Parathyroid adenoma (tissue), 2 donors: ENCODE results near the gene KLF9.

Source experiments
- H2AFZ ChIP-seq: fragments of 300-600 bp; sonication (generic); one replicate; pipeline ENCODE4 v1.7.0; 2017; ENCODE audit warnings: antibody characterized with exemption, mild to moderate bottlenecking
- H3K27ac ChIP-seq: fragments of 300-600 bp; sonication (generic); one replicate; pipeline ENCODE4 v1.7.0; 2017
- H3K27me3 ChIP-seq: fragments of 300-600 bp; sonication (generic); one replicate; pipeline ENCODE4 v1.7.0; 2017; ENCODE audit warnings: low read length; ENCODE audit not compliant: control insufficient read depth, insufficient read depth
- H3K36me3 ChIP-seq: fragments of 300-600 bp; sonication (generic); one replicate; pipeline ENCODE4 v1.7.0; 2017; ENCODE audit warnings: low read length; ENCODE audit not compliant: control insufficient read depth, insufficient read depth
- H3K4me1 ChIP-seq: fragments of 300-600 bp; sonication (generic); one replicate; pipeline ENCODE4 v1.7.0; 2017; ENCODE audit warnings: control low read depth
- H3K4me2 ChIP-seq: fragments of 300-600 bp; sonication (generic); one replicate; pipeline ENCODE4 v1.7.0; 2017; ENCODE audit warnings: low read length
- H3K4me3 ChIP-seq: fragments of 300-600 bp; sonication (generic); one replicate; pipeline ENCODE4 v1.7.0; 2017; ENCODE audit warnings: low read depth, low read length
- H3K79me2 ChIP-seq: fragments of 300-600 bp; sonication (generic); one replicate; pipeline ENCODE4 v1.7.0; 2017; ENCODE audit warnings: control low read depth
- H3K9ac ChIP-seq: fragments of 300-600 bp; sonication (generic); one replicate; pipeline ENCODE4 v1.7.0; 2017; ENCODE audit warnings: mild to moderate bottlenecking
- H3K9me3 ChIP-seq: fragments of 300-600 bp; sonication (generic); one replicate; pipeline ENCODE4 v1.7.0; 2017; ENCODE audit warnings: low read length; ENCODE audit not compliant: control insufficient read depth
- CTCF ChIP-seq: fragments of 300-600 bp; sonication (generic); IDR thresholded peaks from one replicate; pipeline ENCODE4 v1.7.0; 2017; ENCODE audit warnings: antibody characterized with exemption, mild to moderate bottlenecking
- donor health status: primary hyperparathyroidism.

KLF9 gene

DNA sequence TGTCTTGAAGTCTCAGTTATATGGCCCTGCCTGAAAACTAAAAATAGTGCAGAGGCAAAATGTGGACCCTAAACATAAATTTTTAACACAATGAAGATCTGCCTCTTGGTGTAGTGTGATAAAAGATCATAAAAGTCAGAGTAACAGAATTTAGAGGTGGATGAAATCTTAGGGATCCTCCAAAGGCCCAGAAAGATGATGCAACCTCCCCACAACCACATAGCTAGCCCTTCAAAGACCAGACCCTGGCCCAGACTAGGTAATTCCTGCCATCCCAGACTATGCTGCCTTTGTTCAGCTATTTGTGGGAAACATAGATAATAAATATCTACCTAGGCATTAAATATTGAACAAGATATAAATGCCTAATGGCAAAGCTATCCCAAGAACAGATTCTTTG lies 15.3 kb downstream of the KLF9 start:
- Histone ChIP-seq H3K4me1 (peaks cover 25% of the 10 kb centered on the region), H2AFZ (no peak overlapping the region), H3K27ac (peak overlapping the region; percentile 56), H3K4me3 (no peak overlapping the region), H3K27me3 (no peaks in the 10 kb centered on the region), H3K9me3 (no peaks in the 10 kb centered on the region), H3K36me3 (no peaks in the 10 kb centered on the region), H3K4me2 (no peak overlapping the region), H3K9ac (no peak overlapping the region), H3K79me2 (peaks cover 39% of the 10 kb centered on the region)
- TF ChIP-seq CTCF = no peak

- Histone ChIP-seq H3K79me2 (peaks cover 30% of the 10 kb centered on the region), H3K9ac (no peak overlapping the region), H3K27ac (peak overlapping the region; percentile 56), H3K4me1 (peaks cover 16% of the 10 kb centered on the region), H3K4me3 (no peak overlapping the region), H3K36me3 (no peaks in the 10 kb centered on the region), H2AFZ (no peak overlapping the region), H3K27me3 (no peaks in the 10 kb centered on the region), H3K9me3 (no peaks in the 10 kb centered on the region), H3K4me2 (no peak overlapping the region)
- no peak for TF ChIP-seq CTCF
Measured at GRCh38 chr9:70398145-70398556, 16.3 kb downstream of the KLF9 start.

DNA sequence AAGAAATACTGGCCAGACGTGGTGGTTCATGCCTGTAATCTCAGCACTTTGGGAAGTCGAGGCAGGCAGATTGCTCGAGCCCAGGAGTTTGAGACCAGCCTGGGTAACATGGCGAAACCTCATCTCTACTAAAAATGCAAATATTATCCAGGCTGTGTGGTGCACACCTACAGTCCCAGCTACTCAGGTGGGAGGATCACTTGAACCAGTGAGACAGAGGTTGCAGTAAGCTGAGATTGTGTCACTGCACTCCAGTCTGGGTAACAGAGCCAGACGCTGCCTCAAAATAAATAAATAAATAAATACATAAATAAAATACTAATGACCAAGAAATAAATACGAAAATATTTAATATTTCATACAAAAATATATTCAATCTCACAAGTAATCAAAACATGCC lies 18.8 kb downstream of the KLF9 start:
- no peak overlapping the region for H3K9ac ChIP-seq
- H3K4me1 ChIP-seq = peaks cover 18% of the 10 kb centered on the region
- no peak for TF ChIP-seq CTCF
- H3K36me3 ChIP-seq = no peaks in the 10 kb centered on the region
- H3K4me3 ChIP-seq = no peak overlapping the region
- no peak overlapping the region for H2AFZ ChIP-seq
- no peaks in the 10 kb centered on the region for H3K27me3 ChIP-seq
- no peaks in the 10 kb centered on the region for H3K9me3 ChIP-seq
- H3K79me2 ChIP-seq = peaks cover 31% of the 10 kb centered on the region
- H3K4me2 ChIP-seq = no peak overlapping the region
- H3K27ac ChIP-seq = no peak overlapping the region

GRCh38 chr9:70392850-70393249 lies 21.6 kb downstream of the KLF9 start:
- Histone ChIP-seq H3K4me2 (no peak overlapping the region), H3K4me1 (peaks cover 8% of the 10 kb centered on the region)

More at GRCh38 chr9:70392850-70393249, 21.6 kb downstream of the KLF9 start:
- Histone ChIP-seq H3K4me3 (no peak overlapping the region), H3K79me2 (peaks cover 21% of the 10 kb centered on the region), H3K27ac (peak overlapping the region; percentile 44), H2AFZ (no peak overlapping the region), H3K27me3 (no peaks in the 10 kb centered on the region), H3K9me3 (no peaks in the 10 kb centered on the region), H3K9ac (no peak overlapping the region), H3K36me3 (no peaks in the 10 kb centered on the region)
- no peak for TF ChIP-seq CTCF
